Kidney (tissue), 14 donors: ENCODE results near the gene NEDD8. TPM values are rescaled to one million over a fixed set of nuclear protein-coding genes. Genes with fewer than 3 reads are reported as not detected.

Experiments
- DNase-seq, 5 donors: peaks; one replicate each; pipeline ENCODE4 v3.0.0-alpha.2; 2013 to 2020
- FAIRE-seq: peaks from 2 replicates; lab custom pipeline; 2012; peaks lifted over from hg19 to GRCh38; lab: Jason Lieb, UNC
- H3K27ac ChIP-seq, 2 donors: one replicate each; pipeline ENCODE4 v1.7.0; 2013; ENCODE audit warnings: low read depth in 2 of 2, low read length in 2 of 2, inconsistent platforms in 1 of 2
- H3K27me3 ChIP-seq: one replicate; pipeline ENCODE4 v1.7.1; 2013; ENCODE audit warnings: low read length, inconsistent platforms; ENCODE audit not compliant: control insufficient read depth, insufficient read depth
- H3K36me3 ChIP-seq, 3 donors: one replicate each; pipeline versions ENCODE4 v1.7.0 to v1.7.1; 2013; ENCODE audit warnings: low read length in 3 of 3, control low read depth in 1 of 3, inconsistent platforms in 1 of 3; ENCODE audit not compliant: insufficient read depth in 3 of 3, control insufficient read depth in 2 of 3
- H3K4me1 ChIP-seq, 3 donors: one replicate each; pipeline versions ENCODE4 v1.7.0 to v1.7.1; 2013; ENCODE audit warnings: low read length in 3 of 3, inconsistent platforms in 1 of 3, low read depth in 1 of 3; ENCODE audit not compliant: control insufficient read depth in 2 of 3, insufficient read depth in 2 of 3
- H3K4me3 ChIP-seq, 3 donors: one replicate each; pipeline versions ENCODE4 v1.7.0 to v1.8.1; 2013; ENCODE audit warnings: low read length in 3 of 3, control low read depth in 1 of 3, inconsistent platforms in 1 of 3
- H3K9ac ChIP-seq, 3 donors: one replicate each; pipeline versions ENCODE4 v1.7.0 to v1.7.1; 2013; ENCODE audit warnings: low read length in 3 of 3, control low read depth in 1 of 3, inconsistent platforms in 1 of 3
- H3K9me3 ChIP-seq, 3 donors: one replicate each; pipeline versions ENCODE4 v1.7.0 to v1.7.1; 2013; ENCODE audit warnings: low read length in 3 of 3, control low read depth in 1 of 3, inconsistent platforms in 1 of 3; ENCODE audit not compliant: control insufficient read depth in 2 of 3, insufficient read depth in 1 of 3
- CTCF ChIP-seq: IDR thresholded peaks from 3 replicates; pipeline ENCODE4 v1.5.1; 2012; ENCODE audit warnings: mild to moderate bottlenecking, moderate library complexity, borderline replicate concordance; ENCODE audit not compliant: insufficient read depth; ENCODE audit errors: extremely low read depth
- intact Hi-C: fragments of 100-400 bp; cut with DNase I; formaldehyde crosslinking; loops from one replicate; pipeline ENCODE4 v1.11.1; 2022
- polyA plus RNA-seq: library from polyadenylated mRNA; stranded (reverse); fragments of 350-450 nt; fragmentation: Illumina TruSeq; extraction: RNeasy Lipid Tissue Mini Kit (QIAGEN cat#74804); gene quantifications from one replicate; pipeline ENCODE4 v1.2.3, GENCODE V29; 2014; ENCODE audit warnings: low read depth, low replicate concordance; ENCODE audit not compliant: insufficient read depth
- total RNA-seq: library from RNA; stranded (reverse); fragmentation: NEBNext Ultra II Directional; extraction: Animal tissue kit (Norgen Biotek cat#: 25700); gene quantifications from one replicate; pipeline ENCODE4 v1.2.1, GENCODE V29; 2021
- donor health status: control.
- donor health status: control.
- donor health status: control.
- donor health status: control.
- donor health status: control.
- donor health status: DM: yes; HTN: yes; CAD: no.
- donor health status: Normal renal cell carcinoma (clear cell type).

NEDD8 gene
- total and polyA plus RNA-seq, 2 donors from 2014 or later, result 145 to 439 TPM

GRCh38 chr14:24253936-24254335 is 21.8 kb upstream of the NEDD8 start:
- Histone ChIP-seq H3K27me3 (no peaks in the 10 kb centered on the region), H3K27ac (no peak overlapping the region), H3K9ac (no peak overlapping the region), H3K4me1 (peaks cover 0 to under 1% (median 0%) of the 10 kb centered on the region in 3 donors), H3K36me3 (peaks cover 0 to 7% (median 2%) of the 10 kb centered on the region in 3 donors), H3K9me3 (no peaks in the 10 kb centered on the region), H3K4me3 (no peak overlapping the region)
- no peak for TF ChIP-seq CTCF
- FAIRE-seq (no peak), DNase-seq (no peak)
- intact Hi-C loops, result loop anchor here (10.0 kb wide), 1 partner anchor 51 kb away; the partner anchor contains the start of gene CIDEB

- Histone ChIP-seq H3K9ac (no peak overlapping the region), H3K9me3 (no peaks in the 10 kb centered on the region), H3K36me3 (peaks cover 0 to 7% (median 2%) of the 10 kb centered on the region in 3 donors), H3K4me1 (no peaks in the 10 kb centered on the region), H3K27me3 (no peaks in the 10 kb centered on the region), H3K27ac (no peak overlapping the region), H3K4me3 (no peak overlapping the region)
- FAIRE-seq (no peak), DNase-seq (peak in 1 of 5 donors; percentile 66)
- intact Hi-C loops, result loop anchor here (10.0 kb wide), 1 partner anchor 52 kb away; the partner anchor contains the start of gene CIDEB
- no peak for TF ChIP-seq CTCF
Observed at GRCh38 chr14:24252289-24253124, 20.3 kb upstream of the NEDD8 start.

GRCh38 chr14:24251880-24252288 is 19.7 kb upstream of the NEDD8 start:
- no peak overlapping the region for H3K27ac ChIP-seq
- H3K36me3 ChIP-seq, result peaks cover 0 to 7% (median 2%) of the 10 kb centered on the region in 3 donors
- no peak overlapping the region for H3K4me3 ChIP-seq
- FAIRE-seq, result no peak
- no peak overlapping the region for H3K9ac ChIP-seq
- no peaks in the 10 kb centered on the region for H3K27me3 ChIP-seq
- intact Hi-C loops, result loop anchor here (10.0 kb wide), 1 partner anchor 53 kb away; the partner anchor contains the start of gene CIDEB
- H3K9me3 ChIP-seq, result no peaks in the 10 kb centered on the region
- TF ChIP-seq CTCF, result no peak
- no peaks in the 10 kb centered on the region for H3K4me1 ChIP-seq
- DNase-seq, result no peak
